ENCODE measurements around the gene ITGA11. TPM values are rescaled to one million over a fixed set of nuclear protein-coding genes. Genes with fewer than 3 reads are reported as not detected.

Gene ITGA11
- total and polyA plus RNA-seq, 2 of the 13 experiments (the other 11 are each of a cell fraction or from before 2014, with no cell fraction given) = not detected

DNA sequence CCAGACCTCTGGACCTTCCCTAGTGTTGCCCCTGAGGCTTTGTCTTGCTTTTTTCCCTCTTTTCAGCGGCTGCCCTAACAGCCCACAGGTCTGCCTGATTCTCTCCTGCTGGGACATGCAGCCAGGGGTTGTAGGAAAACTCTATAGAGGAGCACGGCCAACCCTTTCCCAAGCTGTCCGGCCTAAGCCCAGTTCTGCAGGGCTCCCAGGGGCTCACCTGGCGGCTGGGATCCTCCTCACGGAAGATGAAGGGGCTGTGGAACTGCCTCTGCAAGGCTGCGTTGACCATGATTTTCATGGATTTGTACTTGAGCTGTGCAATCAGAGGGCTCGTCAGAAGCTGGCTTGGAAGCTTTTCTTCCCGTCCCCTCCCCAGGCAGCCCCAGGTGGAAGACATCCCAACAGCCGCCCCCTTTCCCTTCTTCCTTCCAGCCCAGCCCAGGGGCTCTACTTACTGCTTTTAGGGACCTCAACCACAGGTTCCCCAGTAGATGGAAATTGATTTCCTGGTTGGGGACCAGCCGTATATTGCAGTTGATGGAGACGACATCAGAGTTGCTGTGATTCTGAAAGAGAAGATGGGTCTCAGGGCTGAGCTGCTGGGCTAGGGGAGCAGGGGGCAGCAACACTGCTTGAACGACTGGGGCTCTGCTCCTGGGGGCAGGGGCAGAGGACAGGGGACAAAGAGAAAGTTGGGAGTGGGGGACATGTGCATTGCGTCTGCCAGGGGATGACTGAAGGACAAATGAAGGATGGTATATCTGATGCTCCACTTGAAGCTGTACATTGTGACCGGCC lies 124.6 kb downstream of the ITGA11 start:
- POLR2A ChIA-PET = interaction anchor here (0.9 to 1.1 kb wide), 3 partner anchors 7 to 30 kb away, joined by 3 to 6 read pairs (median 3); partner anchors contain the start of gene FEM1B
- in situ Hi-C loops (cut with HindIII; ENCODE audit: extremely low pct_ligation_motif_present, low pct_unique_long_range_greater_than_20kb) = loop anchor here (5.0 kb wide), 1 partner anchor 65 kb away; no protein-coding TSS in a partner anchor
- H3K27ac ChIP-seq (ENCODE audit: extremely low read length, insufficient read depth, low read length) = no peak overlapping the region

More for the DNA sequence above, 124.6 kb downstream of the ITGA11 start:
- no peak for ATAC-seq
- Histone ChIP-seq H3K4me1 (ENCODE audit: insufficient read depth, low read length) (peaks cover 65% of the 10 kb centered on the region), H3K27me3 (ENCODE audit: control insufficient read depth in 1 of 2, insufficient read depth in 2 of 2, low read length in 2 of 2) (peaks cover 0 to 10% of the 10 kb centered on the region in 2 experiments; a peak in 3 of 5 replicates), H3K9ac (ENCODE audit: insufficient read depth, low read depth, low read length) (no peak overlapping the region), H3K4me2 (ENCODE audit: low read depth, low read length) (peak overlapping the region; percentile 35; the same call in 1 of the 2 replicates), H3K79me2 (ENCODE audit: insufficient read depth, low read length) (no peaks in the 10 kb centered on the region), H4K20me1 (ENCODE audit: insufficient read depth, low read length) (no peaks in the 10 kb centered on the region), H3K9me3 (ENCODE audit: low read length) (peaks cover 5% of the 10 kb centered on the region; the same call in 1 of the 2 replicates), H2AFZ (ENCODE audit: low read length) (no peak overlapping the region), H3K36me3 (replicated peaks in 1 of 2; ENCODE audit: control insufficient read depth in 1 of 2, insufficient read depth in 2 of 2, low read length in 2 of 2) (no peaks in the 10 kb centered on the region), H3K4me3 (replicated peaks in 1 of 3; ENCODE audit: insufficient read depth in 1 of 3, low read depth in 2 of 3, low read length in 3 of 3) (no peak overlapping the region)
- BruUV-seq (replicated peaks) = no TSS peak
- CTCF ChIA-PET (ENCODE audit: low intra/inter-chr PET ratio, low total read pairs) = interaction anchor here (1.0 to 1.8 kb wide), 5 partner anchors 9 to 76 kb away, joined by 4 to 19 read pairs (median 5); partner anchors contain the start of gene FEM1B
- no peak for DNase-seq (ENCODE audit: low spot score)
- no peak for FAIRE-seq
- TF ChIP-seq, protein P1, sequence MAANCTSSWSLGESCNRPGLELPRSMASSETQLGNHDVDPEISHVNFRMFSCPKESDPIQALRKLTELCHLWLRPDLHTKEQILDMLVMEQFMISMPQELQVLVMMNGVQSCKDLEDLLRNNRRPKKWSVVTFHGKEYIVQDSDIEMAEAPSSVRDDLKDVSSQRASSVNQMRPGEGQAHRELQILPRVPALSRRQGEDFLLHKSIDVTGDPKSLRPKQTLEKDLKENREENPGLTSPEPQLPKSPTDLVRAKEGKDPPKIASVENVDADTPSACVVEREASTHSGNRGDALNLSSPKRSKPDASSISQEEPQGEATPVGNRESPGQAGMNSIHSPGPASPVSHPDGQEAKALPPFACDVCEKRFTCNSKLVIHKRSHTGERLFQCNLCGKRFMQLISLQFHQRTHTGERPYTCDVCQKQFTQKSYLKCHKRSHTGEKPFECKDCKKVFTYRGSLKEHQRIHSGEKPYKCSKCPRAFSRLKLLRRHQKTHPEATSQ (CRISPR knock-in tag; IDR thresholded peaks at IDR 0.05; ENCODE audit: borderline replicate concordance) = no peak
- TF ChIP-seq ZNF7 (CRISPR knock-in tag; IDR thresholded peaks at IDR 0.05) = no peak
- TF ChIP-seq, protein P2, sequence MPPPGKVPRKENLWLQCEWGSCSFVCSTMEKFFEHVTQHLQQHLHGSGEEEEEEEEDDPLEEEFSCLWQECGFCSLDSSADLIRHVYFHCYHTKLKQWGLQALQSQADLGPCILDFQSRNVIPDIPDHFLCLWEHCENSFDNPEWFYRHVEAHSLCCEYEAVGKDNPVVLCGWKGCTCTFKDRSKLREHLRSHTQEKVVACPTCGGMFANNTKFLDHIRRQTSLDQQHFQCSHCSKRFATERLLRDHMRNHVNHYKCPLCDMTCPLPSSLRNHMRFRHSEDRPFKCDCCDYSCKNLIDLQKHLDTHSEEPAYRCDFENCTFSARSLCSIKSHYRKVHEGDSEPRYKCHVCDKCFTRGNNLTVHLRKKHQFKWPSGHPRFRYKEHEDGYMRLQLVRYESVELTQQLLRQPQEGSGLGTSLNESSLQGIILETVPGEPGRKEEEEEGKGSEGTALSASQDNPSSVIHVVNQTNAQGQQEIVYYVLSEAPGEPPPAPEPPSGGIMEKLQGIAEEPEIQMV (CRISPR knock-in tag; IDR thresholded peaks at IDR 0.05; ENCODE audit: low read depth) = no peak
- TF ChIP-seq CBX1 (IDR thresholded peaks at IDR 0.05; ENCODE audit: low read depth) = no peak
- no peak for TF ChIP-seq ZNF547 (CRISPR knock-in tag; IDR thresholded peaks at IDR 0.05)
- TF ChIP-seq, protein P3, sequence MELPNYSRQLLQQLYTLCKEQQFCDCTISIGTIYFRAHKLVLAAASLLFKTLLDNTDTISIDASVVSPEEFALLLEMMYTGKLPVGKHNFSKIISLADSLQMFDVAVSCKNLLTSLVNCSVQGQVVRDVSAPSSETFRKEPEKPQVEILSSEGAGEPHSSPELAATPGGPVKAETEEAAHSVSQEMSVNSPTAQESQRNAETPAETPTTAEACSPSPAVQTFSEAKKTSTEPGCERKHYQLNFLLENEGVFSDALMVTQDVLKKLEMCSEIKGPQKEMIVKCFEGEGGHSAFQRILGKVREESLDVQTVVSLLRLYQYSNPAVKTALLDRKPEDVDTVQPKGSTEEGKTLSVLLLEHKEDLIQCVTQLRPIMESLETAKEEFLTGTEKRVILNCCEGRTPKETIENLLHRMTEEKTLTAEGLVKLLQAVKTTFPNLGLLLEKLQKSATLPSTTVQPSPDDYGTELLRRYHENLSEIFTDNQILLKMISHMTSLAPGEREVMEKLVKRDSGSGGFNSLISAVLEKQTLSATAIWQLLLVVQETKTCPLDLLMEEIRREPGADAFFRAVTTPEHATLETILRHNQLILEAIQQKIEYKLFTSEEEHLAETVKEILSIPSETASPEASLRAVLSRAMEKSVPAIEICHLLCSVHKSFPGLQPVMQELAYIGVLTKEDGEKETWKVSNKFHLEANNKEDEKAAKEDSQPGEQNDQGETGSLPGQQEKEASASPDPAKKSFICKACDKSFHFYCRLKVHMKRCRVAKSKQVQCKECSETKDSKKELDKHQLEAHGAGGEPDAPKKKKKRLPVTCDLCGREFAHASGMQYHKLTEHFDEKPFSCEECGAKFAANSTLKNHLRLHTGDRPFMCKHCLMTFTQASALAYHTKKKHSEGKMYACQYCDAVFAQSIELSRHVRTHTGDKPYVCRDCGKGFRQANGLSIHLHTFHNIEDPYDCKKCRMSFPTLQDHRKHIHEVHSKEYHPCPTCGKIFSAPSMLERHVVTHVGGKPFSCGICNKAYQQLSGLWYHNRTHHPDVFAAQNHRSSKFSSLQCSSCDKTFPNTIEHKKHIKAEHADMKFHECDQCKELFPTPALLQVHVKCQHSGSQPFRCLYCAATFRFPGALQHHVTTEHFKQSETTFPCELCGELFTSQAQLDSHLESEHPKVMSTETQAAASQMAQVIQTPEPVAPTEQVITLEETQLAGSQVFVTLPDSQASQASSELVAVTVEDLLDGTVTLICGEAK (IDR thresholded peaks at IDR 0.05) = no peak
- TF ChIP-seq, protein P3 (CRISPR knock-in tag; IDR thresholded peaks at IDR 0.05) = no peak
- TF ChIP-seq NR2C2 (CRISPR knock-in tag; IDR thresholded peaks at IDR 0.05; ENCODE audit: borderline replicate concordance) = no peak
- TF ChIP-seq, protein P4, sequence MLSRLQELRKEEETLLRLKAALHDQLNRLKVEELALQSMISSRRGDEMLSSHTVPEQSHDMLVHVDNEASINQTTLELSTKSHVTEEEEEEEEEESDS (CRISPR knock-in tag; IDR thresholded peaks at IDR 0.05; ENCODE audit: borderline replicate concordance) = no peak
- TF ChIP-seq KAT8 (CRISPR knock-in tag; IDR thresholded peaks at IDR 0.05) = no peak
- intact Hi-C loops (cut with micrococcal nuclease; ENCODE audit: unreplicated experiment) = loop anchor here (5.0 kb wide), 1 partner anchor 465 kb away; no protein-coding TSS in a partner anchor
- 65% methylated on average over 7 of the region's 14 CpGs for WGBS (ENCODE audit: low lambda C conversion rate)
